GM12878 (cell line): Measurements from ENCODE around the gene HPS3. TPM values are rescaled to one million over a fixed set of nuclear protein-coding genes. Genes with fewer than 3 reads are reported as not detected.

Source experiments
- ATAC-seq: fragments of 200-7000 bp; cut with Tn5 transposase; 3 replicates; pipeline ENCODE4 v1.9.1; 2020; ENCODE audit warnings: mild to moderate bottlenecking, moderate library complexity
- BruUV-seq: library from RNA; stranded (reverse); fragments of 400-500 nt; replicated peaks from 2 replicates; lab custom pipeline; 2021; lab: Mats Ljungman, UMichigan
- CTCF ChIA-PET: fragments of 300-600 bp; sonication (Branson Sonifier 250); formaldehyde crosslinking; extraction: SDS; loops from one replicate; lab custom pipeline; 2021; ENCODE audit warnings: inconsistent platforms; lab: Yijun Ruan, JAX
- POLR2A ChIA-PET: fragments of 350-600 bp; formaldehyde crosslinking; extraction: SDS; loops from one replicate; lab custom pipeline; 2021; ENCODE audit warnings: inconsistent platforms; lab: Charles Lee
- RAD21 ChIA-PET: fragments of 300-600 bp; sonication (Branson Sonifier 250); formaldehyde crosslinking; loops from one replicate; lab custom pipeline; 2023; ENCODE audit warnings: antibody characterized with exemption; ENCODE audit not compliant: unreplicated experiment; lab: Charles Lee
- SMC1A ChIA-PET: fragments of 300-600 bp; sonication (Branson Sonifier 250); formaldehyde crosslinking; loops from one replicate; lab custom pipeline; 2023; ENCODE audit not compliant: unreplicated experiment, uncharacterized antibody; lab: Charles Lee
- DNase-seq: peaks from one replicate; pipeline ENCODE4 v3.0.0-alpha.2; 2011; ENCODE audit warnings: low read depth, low spot score
- FAIRE-seq: peaks from 3 replicates; lab custom pipeline; 2011; peaks lifted over from hg19 to GRCh38; lab: Jason Lieb, UNC
- H2AFZ ChIP-seq: 2 replicates; pipeline ENCODE4 v1.6.0; 2011; ENCODE audit warnings: low read depth, low read length, control low read depth; ENCODE audit not compliant: control insufficient read depth
- H3K27ac ChIP-seq: 2 replicates; pipeline ENCODE4 v1.5.1; 2011; ENCODE audit warnings: control low read depth; ENCODE audit not compliant: control insufficient read depth, insufficient read depth
- H3K27me3 ChIP-seq, 2 experiments: replicated peaks in 1 of 2; 2 replicates each; pipeline versions ENCODE4 v1.6.0 to v1.6.1; 2011; ENCODE audit warnings: low read length in 1 of 2; ENCODE audit not compliant: control insufficient read depth in 2 of 2, insufficient read depth in 2 of 2
- H3K36me3 ChIP-seq, 2 experiments: 2 replicates each; pipeline ENCODE4 v1.5.1; 2011; ENCODE audit warnings: low read length in 1 of 2; ENCODE audit not compliant: control insufficient read depth in 2 of 2, insufficient read depth in 2 of 2
- H3K4me1 ChIP-seq: 2 replicates; pipeline ENCODE4 v1.6.1; 2011; ENCODE audit warnings: mild to moderate bottlenecking, low read length, moderate library complexity, mixed read lengths; ENCODE audit not compliant: control insufficient read depth, insufficient read depth
- H3K4me2 ChIP-seq: 2 replicates; pipeline ENCODE4 v1.6.0; 2011; ENCODE audit warnings: control low read depth; ENCODE audit not compliant: control insufficient read depth, insufficient read depth
- H3K4me3 ChIP-seq: fragments of 200-600 bp; sonication (generic); 2 replicates; pipeline ENCODE4 v1.5.1; 2016
- H3K79me2 ChIP-seq: 2 replicates; pipeline ENCODE4 v1.6.0; 2011; ENCODE audit warnings: low read length; ENCODE audit not compliant: control insufficient read depth, insufficient read depth
- H3K9ac ChIP-seq: 2 replicates; pipeline ENCODE4 v1.8.0; 2011; ENCODE audit warnings: low read length, control low read depth, mixed read lengths; ENCODE audit not compliant: control insufficient read depth, insufficient read depth
- H3K9me3 ChIP-seq: replicated peaks from 3 replicates; pipeline ENCODE4 v1.5.1; 2011; ENCODE audit warnings: mild to moderate bottlenecking, low read length; ENCODE audit not compliant: control insufficient read depth, insufficient read depth
- H4K20me1 ChIP-seq: 2 replicates; pipeline ENCODE4 v1.6.0; 2011; ENCODE audit not compliant: control insufficient read depth, insufficient read depth
- CTCF ChIP-seq, 3 experiments: IDR thresholded peaks in 2 of 3; conservative IDR thresholded peaks in 1 of 3; 2 replicates each; pipeline ENCODE4 v1.5.1; 2011; ENCODE audit warnings: low read depth in 3 of 3, low read length in 3 of 3, mild to moderate bottlenecking in 3 of 3, control low read depth in 2 of 3, moderate library complexity in 2 of 3, inconsistent platforms in 1 of 3, mixed read lengths in 1 of 3; ENCODE audit not compliant: control insufficient read depth in 2 of 3, insufficient read depth in 1 of 3; ENCODE audit errors: extremely low read depth in 1 of 3
- FOXM1 ChIP-seq: IDR thresholded peaks from 2 replicates; pipeline ENCODE4 v1.6.1; 2012; ENCODE audit warnings: low read depth, mild to moderate bottlenecking, inconsistent platforms, low read length, moderate library complexity
- RAD21 ChIP-seq: IDR thresholded peaks from 2 replicates; pipeline ENCODE4 v1.6.1; 2011; ENCODE audit warnings: mild to moderate bottlenecking, low read depth, low read length, moderate library complexity; ENCODE audit not compliant: insufficient read depth
- SMC3 ChIP-seq: IDR thresholded peaks from 2 replicates; pipeline ENCODE4 v1.6.1; 2011; ENCODE audit warnings: low read length, improper control_type of control experiment, borderline replicate concordance
- ZNF592 ChIP-seq: fragments of 450-650 bp; IDR thresholded peaks from 2 replicates; pipeline ENCODE4 v1.6.1; 2017; ENCODE audit warnings: mild to moderate bottlenecking, moderate library complexity
- WGBS: methylation state at CpG from one replicate; pipeline ENCODE4 v1.1.6; 2016; ENCODE audit warnings: low lambda C conversion rate; ENCODE audit not compliant: insufficient replicate concordance, insufficient coverage; ENCODE audit errors: missing lambda C conversion rate; 5-methylcytosine and 5-hydroxymethylcytosine counted together
- in situ Hi-C: fragments of 300-500 bp; cut with MboI; formaldehyde crosslinking; loops from 9 replicates; pipeline ENCODE4 v1.14.3; 2018; ENCODE audit warnings: mixed read lengths
- intact Hi-C: fragments of 100-400 bp; cut with micrococcal nuclease; formaldehyde crosslinking; loops from one replicate; pipeline ENCODE4 v1.14.2; 2022; ENCODE audit not compliant: unreplicated experiment
- polyA plus RNA-seq, 11 experiments: library from polyadenylated mRNA; depleted of rRNA in 4 of 11; unstranded in 6 of 11; stranded (reverse) in 5 of 11; fragments of >200 nt; fragmentation: Nextera tagmentation in 4 of 11; fragmentation: Illumina TruSeq in 1 of 11; extraction: Ambion mirVana in 4 of 11; extraction: Trizol in 1 of 11; gene quantifications; 1 replicate in 1 of 11; 2 replicates in 10 of 11; pipeline versions ENCODE4 v1.2.1 to v1.2.3, GENCODE V29; 2011 to 2016; ENCODE audit warnings: inconsistent platforms in 2 of 11, missing spikeins in 2 of 11, low read depth in 1 of 11
- total RNA-seq, 4 experiments: library from RNA; depleted of rRNA in 3 of 4; stranded (reverse); fragments of >200 nt in 3 of 4; fragmentation: Illumina TruSeq in 1 of 4; extraction: Trizol in 1 of 4; gene quantifications; 2 replicates each; pipeline versions ENCODE4 v1.2.1 to v1.2.3, GENCODE V29; 2013 to 2021

The HPS3 gene
- total and polyA plus RNA-seq, 10 of the 15 experiments (the other 5 are each of a cell fraction or from before 2014, with no cell fraction given): 2.7 to 26.5 (median 14.8) TPM

GRCh38 chr3:149120051-149120972, 9.1 kb upstream of the HPS3 start:
- no TSS peak for BruUV-seq
- TF ChIP-seq SMC3 (peak; percentile 96), RAD21 (peak; percentile 94), ZNF592 (peak; percentile 82), CTCF (IDR thresholded peaks at IDR 0.05 in 2 of 3, conservative IDR thresholded peaks at IDR 0.05 in 1 of 3; ENCODE audit: control insufficient read depth in 2 of 3, extremely low read depth in 1 of 3, insufficient read depth in 1 of 3, low read depth in 3 of 3, low read length in 3 of 3) (peak; percentile 53 to 73 (median 55); a peak in 5 of 6 replicates), FOXM1 (no peak)
- H3K79me2 ChIP-seq: no peaks in the 10 kb centered on the region
- no peaks in the 10 kb centered on the region for H4K20me1 ChIP-seq
- H2AFZ ChIP-seq: peak overlapping the region; percentile 28
- POLR2A ChIA-PET: interaction anchor here (0.6 kb wide), 1 partner anchor 10 kb away, joined by 3 read pairs; the partner anchor contains the start of gene HPS3
- intact Hi-C loops (loop anchor here (1.0 to 5.0 kb wide), 3 partner anchors 153 to 362 kb away; no protein-coding TSS in a partner anchor), in situ Hi-C loops (loop anchor here (10.0 kb wide), 1 partner anchor 364 kb away; no protein-coding TSS in a partner anchor)
- H3K9me3 ChIP-seq: no peaks in the 10 kb centered on the region
- no peak overlapping the region for H3K4me2 ChIP-seq
- CTCF ChIA-PET: interaction anchor here (0.6 to 7.2 kb wide), 46 partner anchors 11 to 368 kb away, joined by 3 to 168 read pairs (median 4); partner anchors contain the start of genes HLTF and HPS3
- ATAC-seq (peak; percentile 94), FAIRE-seq (peak; percentile 86), DNase-seq (peak; percentile 45)
- RAD21 ChIA-PET: interaction anchor here (0.6 to 3.6 kb wide), 24 partner anchors 9 to 184 kb away, joined by 3 to 36 read pairs (median 4); partner anchors contain the start of gene HPS3
- H3K27ac ChIP-seq: no peak overlapping the region
- WGBS: 13% methylated on average over 7 of the region's 7 CpGs
- no peak overlapping the region for H3K4me3 ChIP-seq
- H3K4me1 ChIP-seq: no peaks in the 10 kb centered on the region
- no peaks in the 10 kb centered on the region for H3K36me3 ChIP-seq
- SMC1A ChIA-PET: interaction anchor here (0.6 to 7.0 kb wide), 29 partner anchors 10 to 360 kb away, joined by 3 to 86 read pairs (median 3); partner anchors contain the start of genes CP and HPS3
- no peaks in the 10 kb centered on the region; a peak in 1 of 4 replicates for H3K27me3 ChIP-seq
- H3K9ac ChIP-seq: no peak overlapping the region
